HepG2 (cell line): ENCODE measurements around the gene P2RY2. TPM values are rescaled to one million over a fixed set of nuclear protein-coding genes. Genes with fewer than 3 reads are reported as not detected.

Experiments used
- ARID2 ChIP-seq: sonication (generic); formaldehyde crosslinking; IDR thresholded peaks from 2 replicates; pipeline ENCODE4 v1.8.1; 2022; ENCODE audit warnings: mild to moderate bottlenecking, missing genetic modification reagents, borderline replicate concordance
- CCDC6 ChIP-seq: sonication (generic); formaldehyde crosslinking; IDR thresholded peaks from 2 replicates; pipeline ENCODE4 v1.8.1; 2022; ENCODE audit warnings: mild to moderate bottlenecking, missing genetic modification reagents, moderate library complexity
- CHD4 ChIP-seq: fragments of 200-600 bp; sonication (generic); IDR thresholded peaks from 2 replicates; pipeline ENCODE4 v1.7.0; 2017; ENCODE audit warnings: mild to moderate bottlenecking, low read length, borderline replicate concordance
- HMG20B ChIP-seq: conservative IDR thresholded peaks from 2 replicates; pipeline ENCODE4 v1.6.1; 2016; ENCODE audit warnings: missing genetic modification reagents, missing compliant biosample characterization
- IKZF1 ChIP-seq: fragments of 450-650 bp; IDR thresholded peaks from 2 replicates; pipeline ENCODE4 v1.7.1; 2016
- LCORL ChIP-seq, 2 experiments: fragments of 450-650 bp in 1 of 2; sonication (generic) in 1 of 2; formaldehyde crosslinking in 1 of 2; IDR thresholded peaks; 2 replicates each; pipeline versions ENCODE4 v1.5.0 to v1.6.1; 2017 to 2020; ENCODE audit warnings: antibody characterized with exemption in 1 of 2, missing genetic modification reagents in 1 of 2
- MAZ ChIP-seq, 2 experiments: sonication (generic) in 1 of 2; formaldehyde crosslinking in 1 of 2; IDR thresholded peaks; 2 replicates each; pipeline versions ENCODE4 v1.5.0 to v1.6.1; 2012 to 2020; ENCODE audit warnings: low read depth in 2 of 2, mild to moderate bottlenecking in 2 of 2, borderline replicate concordance in 1 of 2, improper control_type of control experiment in 1 of 2, low read length in 1 of 2, missing genetic modification reagents in 1 of 2, moderate library complexity in 1 of 2
- MBNL3 ChIP-seq: fragments of 250-450 bp; sonication (Bioruptor Pico); conservative IDR thresholded peaks from 2 replicates; pipeline ENCODE4 v1.8.0; 2022; ENCODE audit warnings: mild to moderate bottlenecking, inconsistent platforms
- MIXL1 ChIP-seq: IDR thresholded peaks from 2 replicates; pipeline ENCODE4 v1.6.1; 2016
- NCOA1 ChIP-seq: sonication (generic); formaldehyde crosslinking; IDR thresholded peaks from 2 replicates; pipeline ENCODE4 v1.9.0; 2021; ENCODE audit warnings: missing genetic modification reagents
- NFKBIZ ChIP-seq: IDR thresholded peaks from 2 replicates; pipeline ENCODE4 v1.6.1; 2018; ENCODE audit warnings: missing genetic modification reagents, missing compliant biosample characterization
- RXRA ChIP-seq: sonication (generic); formaldehyde crosslinking; IDR thresholded peaks from 2 replicates; pipeline ENCODE4 v1.5.1; 2020; ENCODE audit warnings: missing genetic modification reagents
- SSRP1 ChIP-seq: IDR thresholded peaks from 2 replicates; pipeline ENCODE4 v1.6.1; 2016; ENCODE audit warnings: control low read depth
- THRA ChIP-seq: sonication (generic); formaldehyde crosslinking; IDR thresholded peaks from 2 replicates; pipeline ENCODE4 v1.4.0; 2020; ENCODE audit warnings: missing genetic modification reagents, borderline replicate concordance
- ZMYM2 ChIP-seq: sonication (generic); formaldehyde crosslinking; IDR thresholded peaks from 2 replicates; pipeline ENCODE4 v1.8.0; 2022; ENCODE audit warnings: mild to moderate bottlenecking, missing genetic modification reagents
- ZNF20 ChIP-seq: sonication (generic); formaldehyde crosslinking; IDR thresholded peaks from 2 replicates; pipeline ENCODE4 v1.4.0; 2020; ENCODE audit warnings: mild to moderate bottlenecking, moderate library complexity, missing genetic modification reagents
- ZNF274 ChIP-seq: sonication (generic); formaldehyde crosslinking; IDR thresholded peaks from 2 replicates; pipeline ENCODE4 v1.5.1; 2020; ENCODE audit warnings: mild to moderate bottlenecking, missing genetic modification reagents
- ZNF30 ChIP-seq: sonication (generic); formaldehyde crosslinking; IDR thresholded peaks from 2 replicates; pipeline ENCODE4 v1.5.0; 2020; ENCODE audit warnings: mild to moderate bottlenecking, missing genetic modification reagents
- ZNF326 ChIP-seq: sonication (generic); formaldehyde crosslinking; IDR thresholded peaks from 2 replicates; pipeline ENCODE4 v1.4.0; 2020; ENCODE audit warnings: missing genetic modification reagents, borderline replicate concordance
- ZNF546 ChIP-seq: sonication (generic); formaldehyde crosslinking; conservative IDR thresholded peaks from 2 replicates; pipeline ENCODE4 v1.8.1; 2023; ENCODE audit warnings: mild to moderate bottlenecking, missing genetic modification reagents
- ZNF549 ChIP-seq: sonication (generic); formaldehyde crosslinking; IDR thresholded peaks from 2 replicates; pipeline ENCODE4 v1.5.0; 2020; ENCODE audit warnings: missing genetic modification reagents
- ZNF660 ChIP-seq: sonication (generic); formaldehyde crosslinking; IDR thresholded peaks from 2 replicates; pipeline ENCODE4 v1.5.1; 2020; ENCODE audit warnings: mild to moderate bottlenecking, low read depth, missing genetic modification reagents, borderline replicate concordance
- ZNF766 ChIP-seq: sonication (generic); formaldehyde crosslinking; IDR thresholded peaks from 2 replicates; pipeline ENCODE4 v1.5.0; 2020; ENCODE audit warnings: missing genetic modification reagents, borderline replicate concordance
- ZNF781 ChIP-seq: sonication (generic); formaldehyde crosslinking; IDR thresholded peaks from 2 replicates; pipeline ENCODE4 v1.5.1; 2020; ENCODE audit warnings: borderline replicate concordance, mild to moderate bottlenecking, missing genetic modification reagents; ENCODE audit errors: not compliant biosample characterization
- polyA plus RNA-seq, 8 experiments: library from polyadenylated mRNA; depleted of rRNA in 3 of 8; stranded (reverse) in 7 of 8; unstranded in 1 of 8; fragments of >200 nt; fragmentation: Illumina TruSeq in 4 of 8; extraction: Trizol in 4 of 8; gene quantifications; 2 replicates each; pipeline versions ENCODE4 v1.2.1 to v1.2.3, GENCODE V29; 2011 to 2016; ENCODE audit warnings: low read depth in 4 of 8, missing spikeins in 1 of 8, mixed read lengths in 1 of 8; ENCODE audit not compliant: insufficient read depth in 1 of 8
- total RNA-seq, 5 experiments: library from RNA; depleted of rRNA; stranded (reverse); fragments of >200 nt; fragmentation: Illumina TruSeq; extraction: Trizol; gene quantifications; 2 replicates each; pipeline ENCODE4 v1.2.3, GENCODE V29; 2016; ENCODE audit warnings: low read depth in 1 of 5
- TF ChIP-seq, protein P1 (sequence below): sonication (generic); formaldehyde crosslinking; IDR thresholded peaks from 2 replicates; pipeline ENCODE4 v1.4.0; 2020; ENCODE audit warnings: missing genetic modification reagents

Gene P2RY2
- total and polyA plus RNA-seq, 2 of the 13 experiments (the other 11 are each of a cell fraction or from before 2014, with no cell fraction given): 0.95 to 3.1 TPM

DNA sequence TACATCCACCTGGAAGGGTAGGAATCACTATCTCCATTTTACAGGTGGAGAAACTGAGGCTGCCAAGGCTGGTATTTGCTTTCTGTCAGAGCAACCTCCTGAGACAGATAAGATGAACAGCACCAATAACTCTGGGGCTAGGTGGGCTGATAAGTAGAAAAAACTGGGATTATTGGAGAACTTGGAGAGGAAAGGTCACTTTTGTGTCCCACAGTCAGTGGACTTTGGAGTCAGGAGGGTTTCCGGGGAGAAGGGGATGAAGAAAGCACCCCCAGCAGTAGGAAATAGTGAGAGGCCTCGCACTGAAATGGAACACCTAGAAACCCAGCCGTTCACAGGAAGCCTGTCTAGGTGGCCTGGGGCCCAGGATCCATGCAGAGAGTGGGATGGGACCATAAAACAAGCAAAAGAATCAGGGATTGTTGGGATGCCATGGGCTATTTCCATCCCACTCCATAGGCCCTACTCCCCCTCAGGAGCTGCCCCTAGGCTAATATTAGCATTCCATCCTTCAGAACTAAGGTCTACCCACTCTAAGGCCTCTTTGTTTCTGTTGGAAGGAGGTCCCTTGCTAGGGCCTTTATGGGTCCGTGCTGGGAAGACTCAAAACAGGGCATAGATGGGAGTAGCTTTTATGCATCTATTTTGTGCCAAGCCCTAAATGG is 45.0 kb upstream of the P2RY2 start (continued):
- no peak for TF ChIP-seq ZNF781 (CRISPR knock-in tag)
- TF ChIP-seq ZNF326: no peak
- TF ChIP-seq ARID2 (CRISPR knock-in tag): no peak
- TF ChIP-seq CCDC6 (CRISPR knock-in tag): no peak
- no peak for TF ChIP-seq MAZ (IDR thresholded peaks at IDR 0.05; ENCODE audit: borderline replicate concordance, low read depth, low read length)
- TF ChIP-seq MAZ (CRISPR knock-in tag; IDR thresholded peaks at IDR 0.05; ENCODE audit: low read depth): no peak
- no peak for TF ChIP-seq IKZF1
- no peak for TF ChIP-seq MIXL1 (CRISPR knock-in tag)
- TF ChIP-seq THRA: no peak
- 0 out of 2 replicates have a peak, but pooled peaks have one; percentile 43 for TF ChIP-seq ZNF20 (CRISPR knock-in tag)
- TF ChIP-seq MBNL3 (CRISPR knock-in tag): no peak
- no peak; the same call in 1 of the 2 replicates for TF ChIP-seq HMG20B (CRISPR knock-in tag)
- TF ChIP-seq, protein P1, sequence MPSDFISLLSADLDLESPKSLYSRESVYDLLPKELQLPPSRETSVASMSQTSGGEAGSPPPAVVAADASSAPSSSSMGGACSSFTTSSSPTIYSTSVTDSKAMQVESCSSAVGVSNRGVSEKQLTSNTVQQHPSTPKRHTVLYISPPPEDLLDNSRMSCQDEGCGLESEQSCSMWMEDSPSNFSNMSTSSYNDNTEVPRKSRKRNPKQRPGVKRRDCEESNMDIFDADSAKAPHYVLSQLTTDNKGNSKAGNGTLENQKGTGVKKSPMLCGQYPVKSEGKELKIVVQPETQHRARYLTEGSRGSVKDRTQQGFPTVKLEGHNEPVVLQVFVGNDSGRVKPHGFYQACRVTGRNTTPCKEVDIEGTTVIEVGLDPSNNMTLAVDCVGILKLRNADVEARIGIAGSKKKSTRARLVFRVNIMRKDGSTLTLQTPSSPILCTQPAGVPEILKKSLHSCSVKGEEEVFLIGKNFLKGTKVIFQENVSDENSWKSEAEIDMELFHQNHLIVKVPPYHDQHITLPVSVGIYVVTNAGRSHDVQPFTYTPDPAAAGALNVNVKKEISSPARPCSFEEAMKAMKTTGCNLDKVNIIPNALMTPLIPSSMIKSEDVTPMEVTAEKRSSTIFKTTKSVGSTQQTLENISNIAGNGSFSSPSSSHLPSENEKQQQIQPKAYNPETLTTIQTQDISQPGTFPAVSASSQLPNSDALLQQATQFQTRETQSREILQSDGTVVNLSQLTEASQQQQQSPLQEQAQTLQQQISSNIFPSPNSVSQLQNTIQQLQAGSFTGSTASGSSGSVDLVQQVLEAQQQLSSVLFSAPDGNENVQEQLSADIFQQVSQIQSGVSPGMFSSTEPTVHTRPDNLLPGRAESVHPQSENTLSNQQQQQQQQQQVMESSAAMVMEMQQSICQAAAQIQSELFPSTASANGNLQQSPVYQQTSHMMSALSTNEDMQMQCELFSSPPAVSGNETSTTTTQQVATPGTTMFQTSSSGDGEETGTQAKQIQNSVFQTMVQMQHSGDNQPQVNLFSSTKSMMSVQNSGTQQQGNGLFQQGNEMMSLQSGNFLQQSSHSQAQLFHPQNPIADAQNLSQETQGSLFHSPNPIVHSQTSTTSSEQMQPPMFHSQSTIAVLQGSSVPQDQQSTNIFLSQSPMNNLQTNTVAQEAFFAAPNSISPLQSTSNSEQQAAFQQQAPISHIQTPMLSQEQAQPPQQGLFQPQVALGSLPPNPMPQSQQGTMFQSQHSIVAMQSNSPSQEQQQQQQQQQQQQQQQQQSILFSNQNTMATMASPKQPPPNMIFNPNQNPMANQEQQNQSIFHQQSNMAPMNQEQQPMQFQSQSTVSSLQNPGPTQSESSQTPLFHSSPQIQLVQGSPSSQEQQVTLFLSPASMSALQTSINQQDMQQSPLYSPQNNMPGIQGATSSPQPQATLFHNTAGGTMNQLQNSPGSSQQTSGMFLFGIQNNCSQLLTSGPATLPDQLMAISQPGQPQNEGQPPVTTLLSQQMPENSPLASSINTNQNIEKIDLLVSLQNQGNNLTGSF (CRISPR knock-in tag): no peak
- no peak for TF ChIP-seq ZNF660
- TF ChIP-seq ZNF274 (CRISPR knock-in tag): no peak
- TF ChIP-seq ZNF766: 0 out of 2 replicates have a peak, but pooled peaks have one; percentile 60
- TF ChIP-seq LCORL (IDR thresholded peaks at IDR 0.05): no peak
- peak; percentile 41; the same call in 1 of the 2 replicates for TF ChIP-seq LCORL (CRISPR knock-in tag; IDR thresholded peaks at IDR 0.05)
- TF ChIP-seq NCOA1: no peak
- TF ChIP-seq CHD4: no peak
- no peak for TF ChIP-seq ZNF30 (CRISPR knock-in tag)
- TF ChIP-seq ZMYM2: 0 out of 2 replicates have a peak, but pooled peaks have one; percentile 39
- TF ChIP-seq SSRP1 (CRISPR knock-in tag): no peak
- TF ChIP-seq ZNF549 (CRISPR knock-in tag): no peak
- no peak for TF ChIP-seq ZNF546
- no peak for TF ChIP-seq NFKBIZ (CRISPR knock-in tag)
- TF ChIP-seq RXRA (CRISPR knock-in tag): no peak
